Measurements from ENCODE around the gene TMED1. TPM values are rescaled to one million over a fixed set of nuclear protein-coding genes. Genes with fewer than 3 reads are reported as not detected.

Gene TMED1
- total and polyA plus RNA-seq, 2 of the 8 experiments (the other 6 are each of a cell fraction or from before 2014, with no cell fraction given) = 26.9 to 31.9 TPM

DNA sequence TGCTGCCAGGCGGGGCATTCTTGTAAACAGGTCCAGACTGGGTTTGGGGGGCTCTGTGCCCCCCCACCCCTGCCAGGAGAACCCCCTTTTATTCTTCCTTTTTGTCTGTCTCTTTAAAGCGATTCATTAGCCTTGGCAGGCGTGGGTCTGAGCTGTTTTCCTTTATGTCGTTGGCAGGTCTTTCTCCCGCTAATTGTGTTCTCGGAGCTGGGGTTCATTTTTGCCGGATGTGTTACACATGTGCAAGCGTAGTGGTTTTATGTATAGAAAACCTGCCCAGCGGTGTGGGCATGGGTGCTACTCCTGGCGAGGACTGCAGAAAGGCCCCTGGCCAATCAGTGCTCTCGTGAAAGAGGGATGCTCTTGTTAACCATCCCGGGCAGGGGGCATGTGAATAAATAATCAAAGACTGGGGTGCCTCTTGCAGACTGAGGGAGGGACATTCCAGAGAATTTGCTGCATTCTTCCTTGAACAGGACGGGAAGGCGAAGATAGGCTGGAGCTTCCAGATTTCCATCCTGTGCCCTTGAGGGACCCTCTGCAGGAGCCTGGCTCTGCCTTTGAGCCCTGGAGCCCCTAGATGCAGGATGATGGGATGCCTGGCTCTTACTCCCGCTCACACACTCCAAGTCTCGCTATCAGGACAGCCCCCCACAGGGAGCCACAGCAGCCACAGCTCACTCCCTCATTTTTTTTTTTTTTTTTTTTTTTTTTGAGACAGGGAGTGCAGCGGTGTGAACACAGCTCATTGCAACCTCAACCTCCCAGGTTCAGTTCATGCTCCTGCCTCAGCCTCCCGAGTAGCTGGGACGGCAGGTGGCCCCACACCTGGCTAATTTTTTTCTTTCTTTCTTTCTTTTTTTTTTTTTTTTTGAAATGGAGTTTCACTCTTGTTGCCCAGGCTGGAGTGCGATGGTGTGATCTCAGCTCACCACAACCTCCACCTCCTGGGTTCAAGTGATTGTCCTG is 49.5 kb upstream of the TMED1 start:
- Histone ChIP-seq H3K9ac (replicated peaks in 1 of 4; ENCODE audit: extremely low read depth in 1 of 4, low read depth in 3 of 4, low read length in 3 of 4) (no peak overlapping the region; a peak in 1 of 7 replicates), H3K18ac (ENCODE audit: extremely low read depth, low read length) (peak overlapping the region; percentile 36), H2BK120ac (replicated peaks; ENCODE audit: low read depth, low read length) (no peak overlapping the region), H4K91ac (replicated peaks; ENCODE audit: insufficient read length, low read length) (no peak overlapping the region), H2BK15ac (ENCODE audit: low read length) (no peak overlapping the region), H3K4me1 (replicated peaks in 1 of 4; ENCODE audit: control insufficient read depth in 3 of 4, insufficient read depth in 4 of 4, low read length in 3 of 4) (peaks cover 24 to 52% (median 45%) of the 10 kb centered on the region in 4 experiments), H3K56ac (replicated peaks; ENCODE audit: insufficient read length, low read depth, low read length) (no peak overlapping the region), H4K5ac (ENCODE audit: insufficient read length, low read depth, low read length) (no peak overlapping the region), H2BK5ac (ENCODE audit: low read depth, low read length) (peak overlapping the region; percentile 44; the same call in 1 of the 2 replicates), H3K4me3 (ENCODE audit: extremely low read depth in 1 of 4, insufficient read depth in 2 of 4, low read depth in 3 of 4, low read length in 4 of 4) (0 out of 8 replicates have a peak overlapping the region, but pooled peaks of 1 of the 4 experiments have one; percentile 13), H3K14ac (ENCODE audit: insufficient read length) (no peak overlapping the region), H2AFZ (ENCODE audit: low read length) (no peak overlapping the region), H3K36me3 (ENCODE audit: control insufficient read depth in 2 of 4, insufficient read depth in 4 of 4, low read length in 3 of 4) (no peaks in the 10 kb centered on the region), H3K4ac (replicated peaks; ENCODE audit: insufficient read length, low read depth, low read length) (no peak overlapping the region), H3K27me3 (replicated peaks in 1 of 4; ENCODE audit: control insufficient read depth in 3 of 4, extremely low read depth in 1 of 4, insufficient read depth in 3 of 4, low read length in 3 of 4) (no peaks in the 10 kb centered on the region), H2BK12ac (ENCODE audit: low read depth, low read length) (no peak overlapping the region), H3K4me2 (ENCODE audit: insufficient read depth in 1 of 2, low read depth in 2 of 2, low read length in 2 of 2) (peak overlapping the region; percentile 6 to 36; a peak in 3 of 4 replicates), H2AK5ac (ENCODE audit: low read depth, low read length) (no peak overlapping the region; the same call in 1 of the 2 replicates), H2BK20ac (ENCODE audit: low read length) (0 out of 2 replicates have a peak overlapping the region, but pooled peaks have one; percentile 32), H3K27ac (ENCODE audit: low read depth, low read length) (no peak overlapping the region), H4K20me1 (replicated peaks in 1 of 2; ENCODE audit: control insufficient read depth in 1 of 2, insufficient read depth in 2 of 2, low read length in 2 of 2) (peaks cover 0 to 9% of the 10 kb centered on the region in 2 experiments), H3K79me1 (ENCODE audit: low read depth, low read length) (peaks cover 28% of the 10 kb centered on the region), H4K8ac (ENCODE audit: extremely low read depth, insufficient read depth, low read length) (no peak overlapping the region; the same call in none of the 2 replicates), H3K79me2 (ENCODE audit: control insufficient read depth in 1 of 2, insufficient read depth in 2 of 2, low read length in 2 of 2) (peaks cover 4 to 81% of the 10 kb centered on the region in 2 experiments; a peak in 2 of 4 replicates), H3K9me3 (ENCODE audit: insufficient read depth in 2 of 2, low read depth in 1 of 2, low read length in 1 of 2) (no peaks in the 10 kb centered on the region), H3K23ac (ENCODE audit: insufficient read length) (no peak overlapping the region), H3K23me2 (ENCODE audit: low read depth, low read length) (no peaks in the 10 kb centered on the region)
- ChIA-PET CTCF (ENCODE audit: partially characterized antibody) (interaction anchor here (0.7 to 11.7 kb wide), 7 partner anchors 11 to 393 kb away, joined by 3 to 103 read pairs (median 3); partner anchors contain the start of gene CARM1), POLR2A (ENCODE audit: partially characterized antibody) (interaction anchor here (1.0 to 2.4 kb wide), 4 partner anchors 13 to 51 kb away, joined by 3 to 9 read pairs (median 4); no protein-coding TSS in a partner anchor)
- WGBS, 2 experiments (ENCODE audit: extremely low coverage in 1 of 2, insufficient coverage in 1 of 2, insufficient read length in 1 of 2, insufficient replicate concordance in 2 of 2, low coverage in 1 of 2, low lambda C conversion rate in 2 of 2, missing lambda C conversion rate in 1 of 2) = 60% methylated on average over 18 of the region's 20 CpGs; no CpG with 5 or more reads in 1 of the 2 experiments
- 0 out of 2 replicates have a peak, but pooled peaks have one; percentile 31 for TF ChIP-seq RBBP5 (IDR thresholded peaks at IDR 0.05; ENCODE audit: borderline replicate concordance, low read depth, low read length)
- TF ChIP-seq BRCA1 (IDR thresholded peaks at IDR 0.05; ENCODE audit: low read depth, low read length) = no peak
- TF ChIP-seq TEAD4 (IDR thresholded peaks at IDR 0.05; ENCODE audit: low read depth, low read length) = peak; percentile 66
- peak; percentile 19; the same call in 1 of the 2 replicates for TF ChIP-seq SP1 (IDR thresholded peaks at IDR 0.05; ENCODE audit: low read depth, low read length)
- DNase-seq (ENCODE audit: low read depth in 1 of 2, low spot score in 2 of 2) = no peak
- peak; percentile 28 for FAIRE-seq
